Body of pancreas (tissue), 4 donors: ENCODE results near the gene USP14.

Experiments
- CTCF ChIP-seq, 7 experiments: fragments of 450-650 bp in 4 of 7; fragments of 200-600 bp in 3 of 7; sonication (generic) in 3 of 7; IDR thresholded peaks; one replicate each; pipeline ENCODE4 v1.5.1; 2016 to 2019; ENCODE audit warnings: antibody characterized with exemption in 7 of 7
- POLR2A ChIP-seq, 3 donors: fragments of 450-650 bp; IDR thresholded peaks; one replicate each; pipeline ENCODE4 v1.6.1; 2016; ENCODE audit warnings: antibody characterized with exemption in 3 of 3, mild to moderate bottlenecking in 2 of 3

GRCh38 chr18:189254-189653, 30.9 kb downstream of the USP14 start:
- TF ChIP-seq CTCF (IDR thresholded peaks at IDR 0.05): no peak
- no peak for TF ChIP-seq POLR2A (IDR thresholded peaks at IDR 0.05)
